A549 treated with ZK216348 at 1 μM for 4 hours (cell line): Measurements from ENCODE around the gene NLRP8. TPM values are rescaled to one million over a fixed set of nuclear protein-coding genes. Genes with fewer than 3 reads are reported as not detected.

ENCODE experiments used
- total RNA-seq: library from RNA; stranded (reverse); fragments of 200-300 nt; extraction: Qiagen RNA extraction; gene quantifications from 5 replicates; pipeline ENCODE4 v1.2.3, GENCODE V29; 2022; ENCODE audit warnings: low read depth

NLRP8 gene
- total RNA-seq: not detected in 5 replicates

DNA sequence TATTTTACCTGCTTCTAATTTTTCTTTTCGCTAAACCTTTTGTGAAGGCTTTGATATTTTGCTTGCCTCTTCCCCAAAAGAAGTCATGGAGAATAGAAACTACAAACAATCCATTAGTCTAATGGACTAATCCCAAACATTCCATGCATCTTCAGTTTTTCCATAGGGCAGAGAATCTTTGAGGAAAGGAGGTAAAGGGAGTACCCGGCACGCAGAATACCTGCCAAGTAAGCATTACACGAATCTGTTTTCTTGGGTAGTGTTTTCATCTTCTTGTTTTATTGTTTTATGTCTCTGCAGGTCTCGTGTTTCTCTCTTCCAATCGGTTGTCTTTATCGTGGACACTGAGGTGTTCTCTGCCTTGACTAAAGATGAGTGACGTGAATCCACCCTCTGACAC is at the start of gene NLRP8:
Gene NLRP8 (plus strand): TSS at position 301 of the 400 bp plus-strand sequence.

DNA sequence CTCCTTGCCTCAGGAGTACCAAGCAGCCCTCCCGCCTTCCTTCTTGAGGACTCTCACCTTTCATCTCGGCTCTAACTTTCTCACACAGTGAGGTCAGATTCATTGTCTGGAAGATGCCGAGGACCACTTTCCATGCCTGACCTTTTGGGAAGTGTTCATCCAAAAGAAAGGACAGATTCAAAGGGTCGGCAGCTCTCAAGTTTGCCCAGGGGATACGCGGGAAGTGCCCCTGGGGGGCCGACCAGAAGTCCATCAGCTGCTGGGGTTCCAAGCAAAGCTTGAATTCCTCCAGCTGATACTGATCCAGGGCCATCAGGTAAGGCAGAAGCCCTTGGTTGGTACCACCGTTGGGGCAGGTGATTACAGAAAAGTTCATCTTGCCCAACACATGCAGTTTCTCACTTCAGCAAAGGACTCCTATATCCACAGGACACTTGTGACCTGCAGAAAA is 15.7 kb upstream of the NLRP8 start, which contains the start of gene NLRP13:
Gene NLRP13 (minus strand): TSS at position 401 of the 451 bp plus-strand sequence. CDS start 25 bp downstream, at position 376.

DNA sequence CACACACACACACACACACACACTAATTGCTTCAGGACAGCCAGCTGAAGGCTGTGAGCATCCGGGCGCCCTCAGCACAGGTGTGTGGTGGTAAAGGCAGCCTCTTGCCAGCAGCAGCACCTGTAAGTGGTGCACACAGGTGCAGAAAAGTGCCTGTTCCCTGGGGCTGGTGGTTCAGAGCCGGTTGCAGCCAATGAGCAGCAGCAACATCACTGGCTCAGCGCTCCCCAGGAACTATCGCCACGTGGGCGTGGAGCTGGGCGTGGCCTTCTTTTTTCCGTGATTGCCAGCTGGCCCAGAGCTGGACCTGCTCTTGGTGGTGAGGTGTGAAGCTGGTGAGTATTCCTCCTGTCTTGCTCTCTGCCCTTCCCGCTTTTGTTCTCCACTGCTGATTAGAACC is 38.9 kb downstream of the NLRP8 start, which contains the start of gene NLRP5:
Gene NLRP5 (plus strand): TSS at position 289 of the 400 bp plus-strand sequence.

Other genes starting within 250 kb of the NLRP8 start
- gene NLRP9, start 209.4 kb upstream of the NLRP8 start, total RNA-seq: not detected in 5 replicates
- gene RFPL4A, start 188.7 kb upstream of the NLRP8 start, total RNA-seq: 0.28 to 1.1 TPM (median 0.51 TPM) in 4 of 5 replicates, not detected in the other
- not detected in 5 replicates for gene RFPL4AL1, start 178.7 kb upstream of the NLRP8 start, total RNA-seq
- gene NLRP11, start 115.8 kb upstream of the NLRP8 start, total RNA-seq: 0.05 to 0.06 TPM in 2 of 5 replicates, not detected in the others
- gene NLRP4, start 111.3 kb upstream of the NLRP8 start, total RNA-seq: not detected in 5 replicates
- not detected in 5 replicates for gene NLRP13, start 15.5 kb upstream of the NLRP8 start, total RNA-seq
- not detected in 5 replicates for gene NLRP5, start 38.9 kb downstream of the NLRP8 start, total RNA-seq
- gene ZNF787, start 173.5 kb downstream of the NLRP8 start, total RNA-seq: 20.0 to 54.2 TPM (median 51.6 TPM) in 5 replicates
- 13.3 to 33.0 TPM (median 30.9 TPM) in 5 replicates for gene ZNF444, start 193.5 kb downstream of the NLRP8 start, total RNA-seq
- not detected in 5 replicates for gene GALP, start 228.2 kb downstream of the NLRP8 start, total RNA-seq
- gene ZSCAN5B, start 250.0 kb downstream of the NLRP8 start, total RNA-seq: not detected in 5 replicates